Calu3 (cell line): ENCODE data around the gene UMPS. TPM values are rescaled to one million over a fixed set of nuclear protein-coding genes. Genes with fewer than 3 reads are reported as not detected.

Source experiments
- BruUV-seq: library from RNA; stranded (reverse); fragments of 400-500 nt; replicated peaks from 2 replicates; lab custom pipeline; 2021; lab: Mats Ljungman, UMichigan
- CTCF ChIA-PET: fragments of 300-600 bp; sonication (Branson Sonifier 250); formaldehyde crosslinking; loops from one replicate; lab custom pipeline; 2022; ENCODE audit warnings: antibody characterized with exemption; lab: Charles Lee
- DNase-seq: peaks from one replicate; pipeline ENCODE4 v3.0.0; 2022
- H3K27ac Mint-ChIP-seq: one replicate; pipeline ENCODE4 v1.8.0; 2022; ENCODE audit warnings: mixed read lengths; ENCODE audit not compliant: unreplicated experiment
- H3K27me3 Mint-ChIP-seq: one replicate; pipeline ENCODE4 v1.8.0; 2022; ENCODE audit warnings: mixed read lengths; ENCODE audit not compliant: unreplicated experiment
- H3K36me3 Mint-ChIP-seq: one replicate; pipeline ENCODE4 v1.8.0; 2022; ENCODE audit warnings: mild to moderate bottlenecking, moderate library complexity, mixed read lengths; ENCODE audit not compliant: insufficient read depth, unreplicated experiment
- H3K4me1 Mint-ChIP-seq: one replicate; pipeline ENCODE4 v1.8.0; 2022; ENCODE audit warnings: mild to moderate bottlenecking, low read depth, mixed read lengths; ENCODE audit not compliant: unreplicated experiment
- H3K4me3 Mint-ChIP-seq: one replicate; pipeline ENCODE4 v1.8.0; 2022; ENCODE audit warnings: mild to moderate bottlenecking, low read depth, moderate library complexity, mixed read lengths; ENCODE audit not compliant: unreplicated experiment
- H3K9me3 Mint-ChIP-seq: one replicate; pipeline ENCODE4 v1.8.0; 2022; ENCODE audit warnings: low read depth, mixed read lengths; ENCODE audit not compliant: unreplicated experiment
- CTCF ChIP-seq: fragments of 200-600 bp; IDR thresholded peaks from one replicate; pipeline ENCODE4 v1.8.0; 2022; ENCODE audit warnings: antibody characterized with exemption; ENCODE audit not compliant: unreplicated experiment
- intact Hi-C: fragments of 100-400 bp; cut with micrococcal nuclease; formaldehyde crosslinking; loops from one replicate; pipeline ENCODE4 v1.10.0; 2022; ENCODE audit not compliant: unreplicated experiment
- total RNA-seq: library from RNA; stranded (reverse); gene quantifications from 2 replicates; pipeline ENCODE4 v1.2.3, GENCODE V29; 2022

The UMPS gene
- total RNA-seq, 1 experiment from 2014 or later, result 73.0 TPM

- Mint-ChIP-seq H3K27ac (no peak overlapping the region), H3K36me3 (peaks cover 33% of the 10 kb centered on the region), H3K27me3 (no peaks in the 10 kb centered on the region), H3K9me3 (no peaks in the 10 kb centered on the region), H3K4me3 (no peak overlapping the region), H3K4me1 (peaks cover 13% of the 10 kb centered on the region)
- BruUV-seq, result no TSS peak
- CTCF ChIA-PET, result interaction anchor here (1.5 kb wide), 1 partner anchor 131 kb away, joined by 5 read pairs; no protein-coding TSS in a partner anchor
- TF ChIP-seq CTCF, result no peak
- DNase-seq, result no peak
- intact Hi-C loops, result no loop called here
These were observed 40.3 kb downstream of the UMPS start for GRCh38 chr3:124770336-124771082.

- intact Hi-C loops, result no loop called here
- peaks cover 27% of the 10 kb centered on the region for H3K36me3 Mint-ChIP-seq
- BruUV-seq, result no TSS peak
- H3K4me1 Mint-ChIP-seq, result peaks cover 13% of the 10 kb centered on the region
- DNase-seq, result no peak
- no peaks in the 10 kb centered on the region for H3K9me3 Mint-ChIP-seq
- CTCF ChIA-PET, result interaction anchor here (1.5 kb wide), 1 partner anchor 130 kb away, joined by 5 read pairs; no protein-coding TSS in a partner anchor
- TF ChIP-seq CTCF, result no peak
- no peak overlapping the region for H3K4me3 Mint-ChIP-seq
- H3K27me3 Mint-ChIP-seq, result no peaks in the 10 kb centered on the region
- no peak overlapping the region for H3K27ac Mint-ChIP-seq
These were observed 40.8 kb downstream of the UMPS start for GRCh38 chr3:124771083-124771445.

GRCh38 chr3:124772081-124772831 is 42.0 kb downstream of the UMPS start:
- DNase-seq, result no peak
- Mint-ChIP-seq H3K4me1 (peaks cover 13% of the 10 kb centered on the region), H3K27me3 (no peaks in the 10 kb centered on the region), H3K36me3 (peaks cover 24% of the 10 kb centered on the region), H3K4me3 (no peak overlapping the region), H3K27ac (no peak overlapping the region), H3K9me3 (no peaks in the 10 kb centered on the region)
- CTCF ChIA-PET, result interaction anchor here (0.6 to 0.7 kb wide), 2 partner anchors 166 to 411 kb away, joined by 3 to 6 read pairs; no protein-coding TSS in a partner anchor
- no peak for TF ChIP-seq CTCF
- no TSS peak for BruUV-seq
- intact Hi-C loops, result no loop called here

GRCh38 chr3:124773351-124774326 is 43.4 kb downstream of the UMPS start:
- no peaks in the 10 kb centered on the region for H3K9me3 Mint-ChIP-seq
- no peak for TF ChIP-seq CTCF
- CTCF ChIA-PET, result no interaction called here
- DNase-seq, result no peak
- peaks cover 31% of the 10 kb centered on the region for H3K36me3 Mint-ChIP-seq
- intact Hi-C loops, result no loop called here
- peaks cover 13% of the 10 kb centered on the region for H3K4me1 Mint-ChIP-seq
- BruUV-seq, result no TSS peak
- no peak overlapping the region for H3K27ac Mint-ChIP-seq
- no peaks in the 10 kb centered on the region for H3K27me3 Mint-ChIP-seq
- no peak overlapping the region for H3K4me3 Mint-ChIP-seq
